GM21526 (cell line): ENCODE results near the gene HMOX2.

Source experiments
- ATAC-seq: cut with Tn5 transposase; IDR thresholded peaks from one replicate; pipeline ENCODE4 v1.9.1; 2021; ENCODE audit warnings: moderate library complexity; ENCODE audit not compliant: unreplicated experiment, low FRiP score

The HMOX2 gene

DNA sequence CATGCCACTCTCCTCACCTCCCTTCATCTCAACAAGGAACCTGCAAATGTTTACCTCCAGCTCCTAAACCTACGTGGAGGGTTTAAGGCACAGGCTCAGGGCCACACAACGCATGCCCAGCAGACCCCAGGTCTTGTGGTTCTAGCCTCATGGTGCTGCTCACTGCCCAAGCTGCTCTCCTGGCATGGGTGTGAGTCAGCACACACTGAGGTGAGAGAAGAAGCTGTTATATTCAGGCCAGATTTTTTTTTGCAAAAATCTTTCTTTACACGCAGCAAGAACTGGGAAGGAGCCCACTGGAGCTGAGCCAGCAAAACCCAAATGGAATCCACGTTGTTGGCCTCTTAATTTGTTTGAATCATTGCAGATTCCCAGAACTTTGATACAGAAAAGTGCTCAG, 74.4 kb downstream of the HMOX2 start:
- ATAC-seq, result no peak

DNA sequence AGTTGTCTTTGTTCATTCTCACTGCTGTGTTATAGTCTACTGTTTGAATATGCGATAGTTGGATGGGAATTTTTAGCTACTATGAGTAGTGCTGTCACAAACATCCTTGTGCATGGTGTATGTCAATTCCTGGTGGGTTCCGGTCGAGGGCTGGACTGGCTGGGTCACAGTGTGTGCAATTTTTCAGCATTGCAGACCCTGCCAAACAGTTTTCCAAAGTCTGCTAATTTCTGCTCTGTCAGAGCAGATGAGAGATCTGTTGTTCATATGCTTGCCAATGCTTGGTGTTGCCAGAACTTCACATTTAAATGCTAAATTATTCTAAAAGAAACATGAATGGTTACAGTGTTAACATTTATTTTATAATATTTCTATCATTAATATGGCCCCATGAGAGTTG, 76.3 kb downstream of the HMOX2 start:
- ATAC-seq, result no peak

DNA sequence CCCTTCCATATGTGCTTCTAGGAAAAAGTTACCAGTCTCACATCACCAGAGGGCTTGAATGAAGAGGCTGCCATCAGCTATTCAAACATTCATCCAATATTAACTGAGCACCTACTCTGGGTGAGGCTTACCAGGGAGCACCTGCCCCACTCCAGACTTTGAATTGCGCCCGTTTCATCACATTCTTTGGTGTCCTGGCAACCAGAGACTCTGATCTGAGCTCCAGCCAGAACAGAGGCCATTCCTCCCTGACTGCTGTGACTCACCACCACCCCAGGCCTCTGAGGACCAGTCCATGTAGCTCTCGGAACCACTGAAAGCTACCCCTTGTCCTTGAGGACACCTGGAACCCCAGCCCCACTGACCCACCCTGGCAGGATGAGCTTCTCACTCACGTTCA, 79.9 kb downstream of the HMOX2 start, which contains the start of gene C16orf96:
C16orf96 (plus strand) TSS at position 229 of the 400 bp plus-strand sequence; CDS start at position 379, 150 bp downstream.
- no peak for ATAC-seq

DNA sequence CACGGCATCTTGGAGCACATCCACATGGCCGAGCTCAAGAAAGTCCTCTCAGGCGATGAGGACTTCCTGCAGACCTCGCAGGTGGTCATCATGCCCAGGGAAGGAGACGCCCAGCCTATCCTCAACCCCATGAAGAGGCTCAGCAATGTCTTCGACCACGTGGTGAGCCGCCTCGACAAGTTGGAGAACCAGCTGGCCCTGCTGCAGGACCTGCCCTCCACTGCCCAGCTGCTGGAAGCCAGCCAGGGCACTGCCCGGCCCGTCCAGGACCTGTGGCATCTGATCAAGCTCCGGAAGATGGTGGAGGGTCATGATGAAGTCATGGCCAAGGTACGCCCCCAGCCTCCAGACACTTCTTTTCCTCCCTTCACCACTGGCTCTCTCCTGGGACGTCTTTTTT, 80.4 kb downstream of the HMOX2 start:
- ATAC-seq, result no peak

DNA sequence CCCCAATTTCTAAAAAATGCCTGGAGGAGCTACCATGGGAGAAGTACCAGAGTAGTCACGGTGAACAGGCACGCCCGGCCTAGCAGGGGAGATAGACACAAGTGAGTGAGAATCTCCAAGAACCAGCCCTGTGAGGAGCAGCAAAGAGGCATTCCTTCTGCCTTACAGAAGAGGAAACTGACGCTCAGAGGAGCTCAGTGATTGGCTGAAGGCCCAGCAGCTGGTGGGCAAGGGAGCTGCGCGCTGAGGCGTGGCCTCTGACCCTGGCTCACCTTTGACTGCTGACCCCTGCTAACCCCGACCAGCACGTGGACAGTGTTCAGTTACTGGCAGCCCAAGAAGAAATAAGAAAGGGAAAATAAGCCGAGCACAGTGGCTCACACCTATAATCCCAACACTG, 81.8 kb downstream of the HMOX2 start:
- ATAC-seq, result no peak
